HG02870 (cell line): ENCODE data around the gene FKBP1C.
A peak's percentile ranks its signal among the peaks of the same experiment; 100 is the strongest.

Experiments
- ATAC-seq: cut with Tn5 transposase; IDR thresholded peaks from one replicate; pipeline ENCODE4 v1.9.1; 2021; ENCODE audit warnings: mild to moderate bottlenecking, moderate library complexity; ENCODE audit not compliant: unreplicated experiment

The FKBP1C gene

DNA sequence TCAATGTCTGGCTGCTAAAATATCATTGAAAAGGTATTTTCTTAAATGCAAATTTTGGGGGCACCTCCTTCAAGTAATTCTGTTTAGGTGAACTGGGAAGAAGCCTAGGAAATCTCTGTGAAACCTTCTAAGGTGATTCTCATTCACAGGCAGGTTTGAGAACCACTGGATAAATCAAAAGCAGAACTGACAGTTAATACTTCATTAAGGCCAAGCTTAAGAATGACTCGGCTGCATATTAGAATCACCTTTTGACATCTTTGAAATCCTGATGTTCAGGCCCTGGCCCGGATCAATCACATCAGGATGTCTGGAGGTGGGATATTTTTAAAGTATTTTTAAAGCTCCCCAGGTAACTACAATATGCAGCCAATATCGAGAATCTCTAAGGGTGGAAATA is 50.6 kb downstream of the FKBP1C start:
- ATAC-seq: peak; percentile 91
